ENCODE results near the gene LHX4. TPM values are rescaled to one million over a fixed set of nuclear protein-coding genes. Genes with fewer than 3 reads are reported as not detected.
A peak's percentile ranks its signal among the peaks of the same experiment; 100 is the strongest.

LHX4 gene
- total and polyA plus RNA-seq, 2 of the 13 experiments (the other 11 are each of a cell fraction or from before 2014, with no cell fraction given) = 0.03 to 0.07 TPM

- TF ChIP-seq NR2F2 (IDR thresholded peaks at IDR 0.05; ENCODE audit: borderline replicate concordance, low read depth) = no peak
- no peak for TF ChIP-seq ZNF614 (CRISPR knock-in tag; IDR thresholded peaks at IDR 0.05; ENCODE audit: borderline replicate concordance)
- TF ChIP-seq ATF2 (CRISPR knock-in tag; IDR thresholded peaks at IDR 0.05) = no peak
- no peak for TF ChIP-seq ZNF563 (CRISPR knock-in tag; IDR thresholded peaks at IDR 0.05)
- no peak for TF ChIP-seq ZNF790 (CRISPR knock-in tag; IDR thresholded peaks at IDR 0.05; ENCODE audit: borderline replicate concordance)
- TF ChIP-seq RXRB (CRISPR knock-in tag; IDR thresholded peaks at IDR 0.05; ENCODE audit: borderline replicate concordance) = peak; percentile 38; the same call in 1 of the 2 replicates
- TF ChIP-seq ZNF274 (CRISPR knock-in tag; IDR thresholded peaks at IDR 0.05) = no peak
- peak; percentile 99 for TF ChIP-seq NFE2L2 (IDR thresholded peaks at IDR 0.05; ENCODE audit: low read length)
- TF ChIP-seq TCF12 (IDR thresholded peaks at IDR 0.05) = no peak
- TF ChIP-seq TCF12 (CRISPR knock-in tag; IDR thresholded peaks at IDR 0.05) = no peak
- TF ChIP-seq SUZ12 (IDR thresholded peaks at IDR 0.05; ENCODE audit: low read depth, low read length) = no peak
- no peak for TF ChIP-seq ZNF567 (CRISPR knock-in tag; IDR thresholded peaks at IDR 0.05; ENCODE audit: borderline replicate concordance)
- TF ChIP-seq ZNF800 (CRISPR knock-in tag; IDR thresholded peaks at IDR 0.05) = no peak
- TF ChIP-seq PAWR (CRISPR knock-in tag; IDR thresholded peaks at IDR 0.05; ENCODE audit: borderline replicate concordance) = no peak
- no peak for TF ChIP-seq ZNF234 (CRISPR knock-in tag; conservative IDR thresholded peaks at IDR 0.05)
- TF ChIP-seq ZKSCAN8 (CRISPR knock-in tag; IDR thresholded peaks at IDR 0.05; ENCODE audit: borderline replicate concordance) = 0 out of 2 replicates have a peak, but pooled peaks have one; percentile 66
- no peak for TF ChIP-seq ZNF788 (CRISPR knock-in tag; IDR thresholded peaks at IDR 0.05; ENCODE audit: borderline replicate concordance)
- no peak for TF ChIP-seq ZNF747 (CRISPR knock-in tag; IDR thresholded peaks at IDR 0.05; ENCODE audit: borderline replicate concordance)
- no peak for TF ChIP-seq ZNF281 (CRISPR knock-in tag; IDR thresholded peaks at IDR 0.05; ENCODE audit: borderline replicate concordance)
- TF ChIP-seq EED (CRISPR knock-in tag; IDR thresholded peaks at IDR 0.05) = no peak
- no peak for TF ChIP-seq NCOA2 (CRISPR knock-in tag; IDR thresholded peaks at IDR 0.05)
- no peak for TF ChIP-seq IKZF4 (CRISPR knock-in tag; IDR thresholded peaks at IDR 0.05; ENCODE audit: borderline replicate concordance, low read depth, not compliant biosample characterization)
- no peak for TF ChIP-seq POLR2G (IDR thresholded peaks at IDR 0.05; ENCODE audit: low read depth, low read length)
- TF ChIP-seq LCORL (IDR thresholded peaks at IDR 0.05) = no peak
- peak; percentile 44; the same call in 1 of the 2 replicates for TF ChIP-seq LCORL (CRISPR knock-in tag; IDR thresholded peaks at IDR 0.05)
- no peak for TF ChIP-seq ZNF30 (CRISPR knock-in tag; IDR thresholded peaks at IDR 0.05)
- no peak for TF ChIP-seq XBP1 (CRISPR knock-in tag; IDR thresholded peaks at IDR 0.05)
These were observed 60.9 kb downstream of the LHX4 start (continued) for GRCh38 chr1:180291004-180291403.
